HepG2 (cell line): ENCODE data around the gene CCDC54. TPM values are rescaled to one million over a fixed set of nuclear protein-coding genes. Genes with fewer than 3 reads are reported as not detected.

Experiments used
- ATAC-seq: fragments of 200-7000 bp; cut with Tn5 transposase; 3 replicates; pipeline ENCODE4 v1.9.1; 2020; ENCODE audit warnings: mild to moderate bottlenecking, moderate library complexity
- BruUV-seq: library from RNA; stranded (reverse); fragments of 400-500 nt; replicated peaks from 2 replicates; lab custom pipeline; 2021; lab: Mats Ljungman, UMichigan
- CTCF ChIA-PET: fragments of 300-600 bp; formaldehyde crosslinking; extraction: SDS; loops from one replicate; lab custom pipeline; 2021; ENCODE audit warnings: low total read pairs, inconsistent platforms, low intra/inter-chr PET ratio; lab: Yijun Ruan, JAX
- POLR2A ChIA-PET: fragments of 350-600 bp; sonication (Branson Sonifier 250); formaldehyde crosslinking; loops from one replicate; lab custom pipeline; 2020; ENCODE audit warnings: antibody characterized with exemption, inconsistent platforms; lab: Yijun Ruan, JAX
- DNase-seq: peaks from one replicate; pipeline ENCODE4 v3.0.0-alpha.2; 2015; ENCODE audit warnings: low spot score
- FAIRE-seq: peaks from 3 replicates; lab custom pipeline; 2011; peaks lifted over from hg19 to GRCh38; lab: Jason Lieb, UNC
- H2AFZ ChIP-seq: one replicate; pipeline ENCODE4 v1.6.1; 2011; ENCODE audit warnings: low read length, inconsistent platforms
- H3K27ac ChIP-seq: fragments of 300-600 bp; 3 replicates; pipeline ENCODE4 v1.8.0; 2011; ENCODE audit warnings: mixed run types, mild to moderate bottlenecking, mixed read lengths, low read length, inconsistent platforms; ENCODE audit not compliant: insufficient read depth; ENCODE audit errors: extremely low read length
- H3K27me3 ChIP-seq, 2 experiments: fragments of 200-600 bp in 1 of 2; 2 replicates in 1 of 2; 3 replicates in 1 of 2; pipeline versions ENCODE4 v1.6.0 to v1.8.0; 2011; ENCODE audit warnings: low read length in 2 of 2, mild to moderate bottlenecking in 2 of 2, moderate library complexity in 2 of 2, inconsistent platforms in 1 of 2; ENCODE audit not compliant: insufficient read depth in 2 of 2, control insufficient read depth in 1 of 2
- H3K36me3 ChIP-seq, 2 experiments: fragments of 200-600 bp in 1 of 2; replicated peaks in 1 of 2; 2 replicates in 1 of 2; 3 replicates in 1 of 2; pipeline versions ENCODE4 v1.5.1 to v1.8.0; 2011; ENCODE audit warnings: low read length in 2 of 2, inconsistent platforms in 1 of 2; ENCODE audit not compliant: insufficient read depth in 2 of 2, control insufficient read depth in 1 of 2
- H3K4me1 ChIP-seq: 2 replicates; pipeline ENCODE4 v1.5.1; 2012; ENCODE audit warnings: low read length, inconsistent platforms; ENCODE audit not compliant: insufficient read depth
- H3K4me2 ChIP-seq: 2 replicates; pipeline ENCODE4 v1.6.0; 2011; ENCODE audit warnings: low read depth, low read length, inconsistent platforms
- H3K4me3 ChIP-seq, 3 experiments: fragments of 200-600 bp in 1 of 3; sonication (generic), shearing (Covaris generic) in 1 of 3; replicated peaks in 1 of 3; 2 replicates each; pipeline ENCODE4 v1.5.1; 2011 to 2016; ENCODE audit warnings: low read length in 3 of 3, inconsistent platforms in 2 of 3, low read depth in 2 of 3, mild to moderate bottlenecking in 2 of 3, control low read depth in 1 of 3, mixed read lengths in 1 of 3; ENCODE audit not compliant: insufficient read depth in 1 of 3
- H3K79me2 ChIP-seq: one replicate; pipeline ENCODE4 v1.6.1; 2011; ENCODE audit warnings: low read length, inconsistent platforms; ENCODE audit not compliant: insufficient read depth
- H3K9ac ChIP-seq: 2 replicates; pipeline ENCODE4 v1.6.0; 2011; ENCODE audit warnings: mild to moderate bottlenecking, low read depth, low read length, inconsistent platforms; ENCODE audit not compliant: insufficient read depth
- H3K9me3 ChIP-seq: 2 replicates; pipeline ENCODE4 v1.5.1; 2012; ENCODE audit warnings: mild to moderate bottlenecking, low read length
- H4K20me1 ChIP-seq: 2 replicates; pipeline ENCODE4 v1.6.0; 2011; ENCODE audit warnings: inconsistent platforms, mild to moderate bottlenecking, low read length, moderate library complexity; ENCODE audit not compliant: insufficient read depth
- GTF3A ChIP-seq: sonication (generic); formaldehyde crosslinking; conservative IDR thresholded peaks from 2 replicates; pipeline ENCODE4 v1.4.0; 2020; ENCODE audit warnings: mild to moderate bottlenecking, missing genetic modification reagents
- HDAC1 ChIP-seq: sonication (generic); formaldehyde crosslinking; IDR thresholded peaks from 2 replicates; pipeline ENCODE4 v1.5.1; 2020; ENCODE audit warnings: mild to moderate bottlenecking, missing genetic modification reagents
- HOXA5 ChIP-seq: sonication (generic); formaldehyde crosslinking; IDR thresholded peaks from 2 replicates; pipeline ENCODE4 v1.4.0; 2020; ENCODE audit warnings: missing genetic modification reagents
- KDM6A ChIP-seq: IDR thresholded peaks from 2 replicates; pipeline ENCODE4 v1.6.1; 2016; ENCODE audit warnings: low read depth
- MBNL3 ChIP-seq: fragments of 250-450 bp; sonication (Bioruptor Pico); conservative IDR thresholded peaks from 2 replicates; pipeline ENCODE4 v1.8.0; 2022; ENCODE audit warnings: mild to moderate bottlenecking, inconsistent platforms
- MIER3 ChIP-seq: IDR thresholded peaks from 2 replicates; pipeline ENCODE4 v1.6.1; 2016; ENCODE audit warnings: missing compliant biosample characterization, borderline replicate concordance
- NFYC ChIP-seq: IDR thresholded peaks from 2 replicates; pipeline ENCODE4 v1.6.1; 2016; ENCODE audit warnings: missing genetic modification reagents, missing compliant biosample characterization
- RBAK ChIP-seq: sonication (generic); formaldehyde crosslinking; IDR thresholded peaks from 2 replicates; pipeline ENCODE4 v1.5.1; 2020; ENCODE audit warnings: mild to moderate bottlenecking, missing genetic modification reagents
- SP140L ChIP-seq: sonication (generic); formaldehyde crosslinking; IDR thresholded peaks from 2 replicates; pipeline ENCODE4 v1.4.0; 2020; ENCODE audit warnings: missing genetic modification reagents, borderline replicate concordance
- SYNCRIP ChIP-seq: fragments of 200-400 bp; formaldehyde crosslinking; IDR thresholded peaks from 2 replicates; pipeline ENCODE4 v1.6.1; 2018; ENCODE audit warnings: mild to moderate bottlenecking, low read depth, low read length; ENCODE audit not compliant: insufficient read depth
- ZC3H4 ChIP-seq: sonication (generic); formaldehyde crosslinking; IDR thresholded peaks from 2 replicates; pipeline ENCODE4 v1.4.0; 2020; ENCODE audit warnings: missing genetic modification reagents, borderline replicate concordance
- ZNF232 ChIP-seq: sonication (generic); formaldehyde crosslinking; IDR thresholded peaks from 2 replicates; pipeline ENCODE4 v1.4.0; 2020; ENCODE audit warnings: missing genetic modification reagents, borderline replicate concordance
- ZNF234 ChIP-seq: sonication (generic); formaldehyde crosslinking; conservative IDR thresholded peaks from 2 replicates; pipeline ENCODE4 v1.5.1; 2020; ENCODE audit warnings: mild to moderate bottlenecking, missing genetic modification reagents
- ZNF629 ChIP-seq: sonication (generic); formaldehyde crosslinking; conservative IDR thresholded peaks from 2 replicates; pipeline ENCODE4 v1.5.0; 2020; ENCODE audit warnings: missing genetic modification reagents
- in situ Hi-C: cut with HindIII; loops from 2 replicates; pipeline ENCODE4 v1.10.0; 2017; ENCODE audit warnings: low pct_unique_long_range_greater_than_20kb; ENCODE audit not compliant: extremely low pct_ligation_motif_present
- intact Hi-C: fragments of 100-400 bp; cut with micrococcal nuclease; formaldehyde crosslinking; loops from one replicate; pipeline ENCODE4 v1.10.0; 2022; ENCODE audit not compliant: unreplicated experiment
- polyA plus RNA-seq, 8 experiments: library from polyadenylated mRNA; depleted of rRNA in 3 of 8; stranded (reverse) in 7 of 8; unstranded in 1 of 8; fragments of >200 nt; fragmentation: Illumina TruSeq in 4 of 8; extraction: Trizol in 4 of 8; gene quantifications; 2 replicates each; pipeline versions ENCODE4 v1.2.1 to v1.2.3, GENCODE V29; 2011 to 2016; ENCODE audit warnings: low read depth in 4 of 8, missing spikeins in 1 of 8, mixed read lengths in 1 of 8; ENCODE audit not compliant: insufficient read depth in 1 of 8
- total RNA-seq, 5 experiments: library from RNA; depleted of rRNA; stranded (reverse); fragments of >200 nt; fragmentation: Illumina TruSeq; extraction: Trizol; gene quantifications; 2 replicates each; pipeline ENCODE4 v1.2.3, GENCODE V29; 2016; ENCODE audit warnings: low read depth in 1 of 5
- TF ChIP-seq, protein P1 (sequence below): sonication (generic); formaldehyde crosslinking; IDR thresholded peaks from 2 replicates; pipeline ENCODE4 v1.4.0; 2020; ENCODE audit warnings: missing genetic modification reagents, borderline replicate concordance
- TF ChIP-seq, protein P2 (sequence below): sonication (generic); formaldehyde crosslinking; IDR thresholded peaks from 2 replicates; pipeline ENCODE4 v1.5.0; 2020; ENCODE audit warnings: mild to moderate bottlenecking, missing genetic modification reagents

CCDC54 gene
- total and polyA plus RNA-seq, 2 of the 13 experiments (the other 11 are each of a cell fraction or from before 2014, with no cell fraction given), result not detected

DNA sequence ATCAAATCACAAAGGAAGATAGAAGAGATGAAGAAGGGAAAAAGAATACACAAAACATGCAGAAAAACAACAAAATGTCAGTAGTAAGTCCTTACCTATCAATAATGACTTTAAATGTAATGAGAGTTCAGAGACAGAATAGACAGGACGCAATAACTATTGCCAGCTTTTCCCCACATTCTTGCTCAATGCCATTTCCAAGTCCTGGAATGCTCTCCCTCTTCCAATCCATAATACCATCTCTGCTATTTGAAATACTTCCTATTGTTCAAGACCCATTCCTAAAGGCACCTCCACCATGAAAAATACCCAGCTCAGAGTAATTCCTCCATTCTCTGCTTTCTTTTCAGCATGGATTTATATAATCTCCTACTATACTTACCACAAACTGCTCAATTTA is 33.4 kb downstream of the CCDC54 start (continued):
- TF ChIP-seq GTF3A (CRISPR knock-in tag), result no peak
- TF ChIP-seq ZC3H4 (CRISPR knock-in tag), result no peak
- TF ChIP-seq RBAK (CRISPR knock-in tag), result no peak
- no peak for TF ChIP-seq HOXA5

DNA sequence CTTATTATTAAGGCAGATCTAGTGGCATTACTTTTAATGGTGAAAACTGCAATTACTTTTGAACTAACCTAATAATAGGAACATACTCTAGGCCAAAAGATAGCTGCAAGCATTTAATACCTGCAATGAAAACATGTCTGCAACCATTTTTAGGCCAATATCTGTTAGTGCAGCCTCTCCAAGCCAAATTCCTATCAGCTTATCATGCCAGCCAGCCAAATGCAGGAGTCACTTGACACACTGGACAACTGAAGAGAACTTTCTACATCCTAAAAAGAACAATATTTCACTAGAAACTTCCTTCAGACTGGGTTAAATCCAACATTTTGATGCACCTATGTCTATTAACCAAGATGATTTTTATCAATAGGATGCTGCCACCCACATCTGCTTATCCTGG is 33.8 kb downstream of the CCDC54 start:
- Histone ChIP-seq H3K4me2 (no peak overlapping the region), H4K20me1 (no peaks in the 10 kb centered on the region), H3K27ac (no peak overlapping the region), H3K36me3 (no peaks in the 10 kb centered on the region), H3K4me1 (no peaks in the 10 kb centered on the region), H2AFZ (no peak overlapping the region), H3K79me2 (no peaks in the 10 kb centered on the region), H3K4me3 (no peak overlapping the region), H3K9ac (no peak overlapping the region), H3K27me3 (no peaks in the 10 kb centered on the region), H3K9me3 (peaks cover 11% of the 10 kb centered on the region; the same call in 1 of the 2 replicates)
- DNase-seq, result no peak
- ChIA-PET POLR2A (no interaction called here), CTCF (no interaction called here)
- no TSS peak for BruUV-seq
- no peak for TF ChIP-seq MIER3 (CRISPR knock-in tag)
- TF ChIP-seq ZNF629 (CRISPR knock-in tag), result no peak
- no peak for TF ChIP-seq SP140L (CRISPR knock-in tag)
- TF ChIP-seq, protein P1, sequence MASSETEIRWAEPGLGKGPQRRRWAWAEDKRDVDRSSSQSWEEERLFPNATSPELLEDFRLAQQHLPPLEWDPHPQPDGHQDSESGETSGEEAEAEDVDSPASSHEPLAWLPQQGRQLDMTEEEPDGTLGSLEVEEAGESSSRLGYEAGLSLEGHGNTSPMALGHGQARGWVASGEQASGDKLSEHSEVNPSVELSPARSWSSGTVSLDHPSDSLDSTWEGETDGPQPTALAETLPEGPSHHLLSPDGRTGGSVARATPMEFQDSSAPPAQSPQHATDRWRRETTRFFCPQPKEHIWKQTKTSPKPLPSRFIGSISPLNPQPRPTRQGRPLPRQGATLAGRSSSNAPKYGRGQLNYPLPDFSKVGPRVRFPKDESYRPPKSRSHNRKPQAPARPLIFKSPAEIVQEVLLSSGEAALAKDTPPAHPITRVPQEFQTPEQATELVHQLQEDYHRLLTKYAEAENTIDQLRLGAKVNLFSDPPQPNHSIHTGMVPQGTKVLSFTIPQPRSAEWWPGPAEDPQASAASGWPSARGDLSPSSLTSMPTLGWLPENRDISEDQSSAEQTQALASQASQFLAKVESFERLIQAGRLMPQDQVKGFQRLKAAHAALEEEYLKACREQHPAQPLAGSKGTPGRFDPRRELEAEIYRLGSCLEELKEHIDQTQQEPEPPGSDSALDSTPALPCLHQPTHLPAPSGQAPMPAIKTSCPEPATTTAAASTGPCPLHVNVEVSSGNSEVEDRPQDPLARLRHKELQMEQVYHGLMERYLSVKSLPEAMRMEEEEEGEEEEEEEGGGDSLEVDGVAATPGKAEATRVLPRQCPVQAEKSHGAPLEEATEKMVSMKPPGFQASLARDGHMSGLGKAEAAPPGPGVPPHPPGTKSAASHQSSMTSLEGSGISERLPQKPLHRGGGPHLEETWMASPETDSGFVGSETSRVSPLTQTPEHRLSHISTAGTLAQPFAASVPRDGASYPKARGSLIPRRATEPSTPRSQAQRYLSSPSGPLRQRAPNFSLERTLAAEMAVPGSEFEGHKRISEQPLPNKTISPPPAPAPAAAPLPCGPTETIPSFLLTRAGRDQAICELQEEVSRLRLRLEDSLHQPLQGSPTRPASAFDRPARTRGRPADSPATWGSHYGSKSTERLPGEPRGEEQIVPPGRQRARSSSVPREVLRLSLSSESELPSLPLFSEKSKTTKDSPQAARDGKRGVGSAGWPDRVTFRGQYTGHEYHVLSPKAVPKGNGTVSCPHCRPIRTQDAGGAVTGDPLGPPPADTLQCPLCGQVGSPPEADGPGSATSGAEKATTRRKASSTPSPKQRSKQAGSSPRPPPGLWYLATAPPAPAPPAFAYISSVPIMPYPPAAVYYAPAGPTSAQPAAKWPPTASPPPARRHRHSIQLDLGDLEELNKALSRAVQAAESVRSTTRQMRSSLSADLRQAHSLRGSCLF (CRISPR knock-in tag), result no peak
- no peak for TF ChIP-seq ZNF234
- no peak for TF ChIP-seq KDM6A (CRISPR knock-in tag)
- TF ChIP-seq SYNCRIP, result no peak
- no peak for TF ChIP-seq MBNL3 (CRISPR knock-in tag)
- no peak for TF ChIP-seq NFYC (CRISPR knock-in tag)
- TF ChIP-seq, protein P2, sequence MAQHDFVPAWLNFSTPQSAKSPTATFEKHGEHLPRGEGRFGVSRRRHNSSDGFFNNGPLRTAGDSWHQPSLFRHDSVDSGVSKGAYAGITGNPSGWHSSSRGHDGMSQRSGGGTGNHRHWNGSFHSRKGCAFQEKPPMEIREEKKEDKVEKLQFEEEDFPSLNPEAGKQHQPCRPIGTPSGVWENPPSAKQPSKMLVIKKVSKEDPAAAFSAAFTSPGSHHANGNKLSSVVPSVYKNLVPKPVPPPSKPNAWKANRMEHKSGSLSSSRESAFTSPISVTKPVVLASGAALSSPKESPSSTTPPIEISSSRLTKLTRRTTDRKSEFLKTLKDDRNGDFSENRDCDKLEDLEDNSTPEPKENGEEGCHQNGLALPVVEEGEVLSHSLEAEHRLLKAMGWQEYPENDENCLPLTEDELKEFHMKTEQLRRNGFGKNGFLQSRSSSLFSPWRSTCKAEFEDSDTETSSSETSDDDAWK (CRISPR knock-in tag), result no peak
- no peak for TF ChIP-seq ZNF232 (CRISPR knock-in tag)
- no peak for TF ChIP-seq HDAC1 (CRISPR knock-in tag)
- ATAC-seq, result no peak
- in situ Hi-C loops, result no loop called here
- intact Hi-C loops, result no loop called here
- no peak for FAIRE-seq
